ENCODE results near the gene TPD52L2.
"Not testable (repeated sequence)": the region's sequence is repeated elsewhere in the genome, so short reads cannot be mapped to it uniquely, and the experiment has no call there.

DNA sequence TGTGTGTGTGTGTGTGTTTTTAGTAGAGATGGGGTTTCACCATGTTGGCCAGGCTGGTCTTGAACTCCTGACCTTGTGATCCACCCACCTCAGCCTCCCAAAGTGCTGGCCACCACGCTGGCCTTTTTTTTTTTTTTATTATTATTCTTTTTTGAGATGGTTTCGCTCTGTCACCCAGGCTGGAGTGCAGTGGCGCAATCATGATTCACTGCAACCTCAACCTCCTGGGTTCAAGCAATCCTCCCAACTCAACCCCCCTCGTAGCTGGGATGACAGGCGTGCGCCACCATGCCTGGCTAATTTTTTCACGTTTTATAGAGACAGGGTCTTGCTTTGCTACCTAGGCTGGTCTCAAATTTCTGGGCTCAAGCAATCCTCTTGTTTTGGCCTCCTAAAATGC lies 9.2 kb downstream of the TPD52L2 start:
- TF ChIP-seq, protein P1, sequence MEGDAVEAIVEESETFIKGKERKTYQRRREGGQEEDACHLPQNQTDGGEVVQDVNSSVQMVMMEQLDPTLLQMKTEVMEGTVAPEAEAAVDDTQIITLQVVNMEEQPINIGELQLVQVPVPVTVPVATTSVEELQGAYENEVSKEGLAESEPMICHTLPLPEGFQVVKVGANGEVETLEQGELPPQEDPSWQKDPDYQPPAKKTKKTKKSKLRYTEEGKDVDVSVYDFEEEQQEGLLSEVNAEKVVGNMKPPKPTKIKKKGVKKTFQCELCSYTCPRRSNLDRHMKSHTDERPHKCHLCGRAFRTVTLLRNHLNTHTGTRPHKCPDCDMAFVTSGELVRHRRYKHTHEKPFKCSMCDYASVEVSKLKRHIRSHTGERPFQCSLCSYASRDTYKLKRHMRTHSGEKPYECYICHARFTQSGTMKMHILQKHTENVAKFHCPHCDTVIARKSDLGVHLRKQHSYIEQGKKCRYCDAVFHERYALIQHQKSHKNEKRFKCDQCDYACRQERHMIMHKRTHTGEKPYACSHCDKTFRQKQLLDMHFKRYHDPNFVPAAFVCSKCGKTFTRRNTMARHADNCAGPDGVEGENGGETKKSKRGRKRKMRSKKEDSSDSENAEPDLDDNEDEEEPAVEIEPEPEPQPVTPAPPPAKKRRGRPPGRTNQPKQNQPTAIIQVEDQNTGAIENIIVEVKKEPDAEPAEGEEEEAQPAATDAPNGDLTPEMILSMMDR (conservative IDR thresholded peaks at IDR 0.05), result not testable (repeated sequence)
- not testable (repeated sequence) for TF ChIP-seq EZH2 (IDR thresholded peaks at IDR 0.05; ENCODE audit: low read depth)
